Left forelimb (tissue), 1 donor: ENCODE data around the gene DENND6B.
"Not testable (repeated sequence)": the region's sequence is repeated elsewhere in the genome, so short reads cannot be mapped to it uniquely, and the experiment has no call there.

Experiments used
- DNase-seq: peaks from one replicate; pipeline ENCODE4 v3.0.0-alpha.2; 2018; ENCODE audit warnings: low spot score

The DENND6B gene

DNA sequence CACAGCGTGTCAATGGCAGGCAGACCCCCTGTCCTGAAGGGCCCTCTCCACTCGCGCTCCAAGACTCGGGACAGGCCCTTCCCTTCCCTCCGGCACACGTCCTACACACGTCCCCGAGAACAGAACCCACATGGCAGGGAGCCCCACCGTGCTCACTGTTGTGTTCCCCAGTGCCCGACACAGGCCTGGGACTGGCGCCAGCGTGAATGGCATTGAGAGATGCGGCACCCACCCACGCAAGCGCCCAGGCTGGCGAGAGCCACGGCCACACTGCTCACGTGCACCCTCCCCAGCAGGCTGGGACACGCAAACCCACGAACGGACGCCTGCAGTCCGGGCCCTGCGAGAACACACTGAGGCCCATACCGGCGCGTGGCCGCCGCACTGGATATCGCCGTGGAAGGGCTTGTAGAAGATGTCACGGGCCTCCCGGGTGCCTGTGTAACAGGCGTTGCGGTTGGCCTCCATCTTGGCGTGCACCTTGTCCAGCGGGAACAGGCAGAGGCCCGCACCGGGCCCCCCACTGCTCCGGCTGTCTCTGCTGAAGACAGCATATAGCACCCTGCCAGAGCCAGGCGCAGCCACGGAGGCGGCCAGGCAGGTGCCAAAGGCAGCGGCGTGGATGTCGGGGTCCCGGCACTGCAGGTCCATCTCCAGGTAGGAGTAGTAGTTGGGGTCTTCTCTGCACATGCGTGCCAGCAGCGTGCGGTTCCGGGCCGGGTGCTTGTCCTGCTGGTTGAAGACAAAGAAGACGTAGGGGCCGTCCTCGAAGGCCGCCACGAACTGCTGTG is 37.5 kb downstream of the DENND6B start:
- DNase-seq, result no peak

DNA sequence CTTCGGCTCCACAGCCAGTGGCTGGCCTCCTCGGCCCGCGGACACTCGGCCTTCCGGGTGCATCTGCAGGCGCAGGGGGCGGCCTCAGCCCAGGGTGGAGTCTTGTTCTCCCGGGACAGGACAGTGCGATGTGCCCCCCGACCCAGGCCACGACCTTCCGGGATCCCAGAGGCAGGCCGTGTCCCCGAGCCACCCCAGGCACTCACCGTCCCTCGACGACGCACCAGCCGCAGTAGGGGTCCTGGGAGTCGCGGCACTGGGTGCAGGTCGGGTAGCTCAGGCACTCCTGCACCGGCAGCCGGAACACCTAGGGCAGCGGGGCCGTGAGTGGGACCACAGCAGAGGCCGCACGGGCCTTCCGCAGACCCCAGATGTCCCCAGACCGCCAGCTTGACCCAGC is 39.1 kb downstream of the DENND6B start:
- no peak for DNase-seq

DNA sequence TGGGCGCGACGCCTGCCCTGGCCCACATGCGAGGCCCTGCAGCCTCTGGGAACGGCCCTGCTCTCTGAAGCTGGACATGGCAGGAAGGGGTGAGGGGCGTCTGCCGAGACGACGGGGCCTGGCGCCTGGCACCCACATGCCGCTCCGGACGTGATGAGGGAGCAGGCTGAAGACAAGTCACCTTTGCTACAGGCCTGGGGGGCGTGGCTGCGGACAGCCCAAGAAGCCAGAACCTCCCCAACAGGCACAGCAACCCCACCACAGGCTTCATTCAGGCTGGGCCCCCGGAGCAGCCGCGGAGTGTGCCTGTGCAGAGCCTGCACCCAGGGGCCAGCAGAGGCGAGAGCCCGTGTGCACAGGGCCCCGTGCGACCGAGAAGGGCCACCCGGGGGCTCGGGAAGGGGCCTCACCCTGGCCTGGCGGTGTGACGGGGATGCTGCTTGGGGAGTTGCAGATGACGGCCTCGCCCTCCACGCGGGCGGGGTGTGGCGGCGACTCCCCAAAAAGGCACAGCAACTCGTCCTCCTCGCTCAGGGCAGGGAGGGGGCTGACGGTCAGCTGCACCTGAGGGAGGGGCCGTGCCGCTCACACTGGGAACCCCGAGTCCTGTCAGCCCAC is 40.0 kb downstream of the DENND6B start:
- DNase-seq, result no peak

DNA sequence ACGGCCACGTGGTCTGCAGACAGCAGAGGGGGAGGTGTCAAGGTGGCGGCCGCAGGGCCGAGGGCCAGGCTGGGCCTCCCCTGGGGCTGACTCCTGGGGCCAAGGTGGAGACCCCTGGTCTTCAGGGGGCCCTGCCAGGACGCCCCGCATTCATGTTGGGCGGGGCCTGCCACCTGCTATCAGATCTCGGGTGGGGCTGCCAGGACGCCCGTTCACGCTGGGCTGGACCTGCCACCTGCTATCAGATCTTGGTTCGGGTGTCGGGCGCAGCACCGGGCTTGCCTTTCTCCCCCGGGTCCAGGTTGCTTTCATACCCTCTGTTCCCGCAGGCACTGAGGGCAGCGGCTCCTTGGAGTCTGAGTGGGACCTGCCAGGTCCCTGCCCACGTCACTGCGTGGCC is 40.5 kb downstream of the DENND6B start:
- no peak for DNase-seq

DNA sequence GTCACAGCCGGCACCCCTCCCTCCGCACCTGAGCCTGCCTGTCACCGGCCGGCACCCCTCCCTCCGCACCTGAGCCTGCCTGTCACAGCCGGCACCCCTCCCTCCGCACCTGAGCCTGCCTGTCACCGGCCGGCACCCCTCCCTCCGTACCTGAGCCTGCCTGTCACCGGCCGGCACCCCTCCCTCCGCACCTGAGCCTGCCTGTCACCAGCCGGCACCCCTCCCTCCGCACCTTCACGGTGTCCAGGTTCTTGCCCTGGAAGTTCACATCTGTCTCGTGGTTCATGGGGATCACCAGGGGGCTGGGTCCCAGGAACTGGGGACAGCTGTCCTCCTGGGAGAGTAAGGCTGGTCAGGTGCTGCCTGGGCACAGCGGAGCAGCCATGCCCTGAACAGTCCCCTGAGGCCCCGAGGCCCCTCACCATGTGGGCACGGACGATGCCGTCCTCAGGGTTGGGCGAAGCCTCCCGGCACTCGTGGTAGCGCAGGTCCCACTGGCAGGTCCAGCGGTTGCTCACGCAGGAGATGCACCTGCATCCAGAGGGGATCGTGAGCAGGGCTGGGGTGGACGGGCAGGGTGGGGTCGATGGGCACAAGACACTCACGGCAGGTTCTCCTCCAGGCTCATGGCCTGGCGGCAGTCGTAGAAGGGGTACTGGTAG is 41.1 kb downstream of the DENND6B start:
- no peak for DNase-seq

DNA sequence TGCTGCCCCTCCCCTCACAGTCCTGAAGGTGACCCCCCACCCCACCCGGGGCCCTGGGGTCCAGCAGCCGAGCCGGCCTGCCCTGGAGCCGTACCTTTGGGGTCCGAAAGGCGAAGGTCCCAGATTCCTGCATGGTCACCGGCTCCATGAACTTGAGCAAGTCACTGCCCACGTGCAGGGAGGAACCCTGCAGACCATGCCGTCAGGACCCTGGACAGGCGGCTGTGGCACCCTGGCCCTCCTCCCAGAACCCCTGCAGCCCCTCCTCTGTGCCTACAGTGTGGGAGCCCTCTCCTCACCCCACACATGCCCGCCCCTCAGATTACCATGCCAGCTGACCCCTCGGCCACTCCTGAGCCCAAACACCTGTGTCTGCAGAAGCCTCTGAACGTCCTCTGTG is 42.3 kb downstream of the DENND6B start:
- no peak for DNase-seq

DNA sequence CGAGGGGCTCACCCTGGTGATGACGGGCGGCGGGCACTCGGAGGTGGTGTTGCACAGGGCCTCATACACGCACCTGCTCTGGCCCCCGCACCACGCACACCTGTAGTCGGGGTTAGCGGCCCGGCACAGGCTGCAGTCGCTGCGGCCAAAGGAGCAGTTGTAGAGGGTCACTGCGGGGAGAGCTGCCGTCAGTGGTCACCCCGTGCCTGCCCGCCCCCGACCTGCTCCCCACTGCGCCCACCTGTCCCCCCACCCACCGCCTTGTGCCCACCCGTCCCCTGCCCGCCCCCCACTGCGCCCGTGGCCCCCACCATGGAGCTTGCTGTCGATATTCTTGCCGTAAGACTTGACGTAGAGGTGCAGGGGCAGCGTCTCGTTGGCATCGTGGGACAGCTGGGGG is 43.0 kb downstream of the DENND6B start:
- no peak for DNase-seq

DNA sequence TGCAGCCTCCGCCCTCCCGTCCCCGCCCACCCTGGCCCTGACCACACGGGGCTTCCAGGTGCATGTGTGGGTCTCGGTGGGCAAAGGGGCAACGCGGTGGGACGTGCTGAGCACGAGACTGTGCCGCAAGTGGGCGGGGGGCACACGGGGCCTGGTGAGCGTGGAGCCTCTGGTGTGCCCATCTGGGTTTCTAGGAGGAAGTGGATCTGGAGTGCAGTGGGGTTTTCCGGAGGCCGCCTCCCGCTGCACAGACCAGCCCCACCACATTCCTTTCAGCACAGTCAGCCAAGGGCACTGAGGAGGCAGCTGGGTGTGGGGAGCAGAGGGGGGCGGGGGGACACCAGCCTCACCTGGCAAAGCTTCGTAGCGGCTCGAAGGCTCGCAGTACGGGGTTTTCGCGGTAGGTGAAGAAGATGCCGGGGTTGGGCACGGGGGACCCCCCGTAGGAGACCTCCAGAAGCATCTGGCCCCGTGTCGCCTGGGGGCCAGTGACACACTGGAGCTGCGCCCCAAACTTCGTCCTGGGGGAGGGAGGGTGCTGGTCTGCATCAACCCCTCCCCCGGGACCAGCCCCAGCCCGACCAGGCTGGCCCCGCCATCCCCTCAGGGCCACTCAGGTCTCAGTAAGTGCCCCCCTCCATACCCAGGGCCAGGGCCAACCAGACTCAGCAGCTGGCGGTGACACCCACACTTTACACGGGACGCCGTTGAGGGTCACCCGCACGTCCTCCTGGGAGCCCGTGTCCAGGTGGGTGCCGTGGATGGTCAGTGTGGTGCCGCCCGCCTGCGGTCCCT is 44.3 kb downstream of the DENND6B start:
- DNase-seq, result no peak

DNA sequence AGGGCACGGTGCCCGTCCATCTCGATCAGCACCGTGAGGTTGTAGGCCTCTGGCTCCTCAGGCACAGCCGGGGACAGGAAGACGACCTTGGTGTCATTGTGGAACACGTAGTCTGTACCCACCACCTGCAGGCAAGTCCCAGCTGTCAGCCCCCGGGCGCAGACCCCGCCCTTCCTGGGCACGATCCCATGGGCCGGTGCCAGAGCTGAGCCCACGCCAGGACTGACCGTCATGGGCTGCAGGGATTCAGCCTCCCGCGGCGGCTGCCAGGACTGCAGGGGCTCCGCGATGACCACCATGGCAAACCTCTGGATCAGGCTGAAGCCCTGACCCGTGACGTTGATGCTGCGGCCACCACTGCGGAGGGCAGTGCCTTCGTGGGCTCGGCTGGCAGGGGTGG is 44.9 kb downstream of the DENND6B start:
- no peak for DNase-seq

DNA sequence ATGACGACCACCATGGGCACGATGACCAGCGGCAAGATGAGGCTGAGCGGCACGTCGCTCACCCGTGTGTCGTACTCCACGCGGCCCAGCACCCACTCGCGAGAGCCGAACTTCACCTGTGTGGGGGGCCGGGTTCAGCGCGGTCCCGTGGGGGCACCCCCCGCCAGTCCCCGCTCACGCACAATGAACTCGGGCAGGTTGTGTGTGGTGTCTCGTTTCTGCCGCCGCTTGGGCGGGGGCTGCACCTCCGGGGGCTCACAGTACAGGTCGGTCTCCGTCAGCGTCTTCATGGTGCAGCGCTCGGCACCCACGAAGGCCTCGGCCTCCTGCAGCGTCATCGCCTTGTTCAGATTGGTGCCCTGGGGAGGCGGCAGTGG is 45.4 kb downstream of the DENND6B start:
- no peak for DNase-seq

DNA sequence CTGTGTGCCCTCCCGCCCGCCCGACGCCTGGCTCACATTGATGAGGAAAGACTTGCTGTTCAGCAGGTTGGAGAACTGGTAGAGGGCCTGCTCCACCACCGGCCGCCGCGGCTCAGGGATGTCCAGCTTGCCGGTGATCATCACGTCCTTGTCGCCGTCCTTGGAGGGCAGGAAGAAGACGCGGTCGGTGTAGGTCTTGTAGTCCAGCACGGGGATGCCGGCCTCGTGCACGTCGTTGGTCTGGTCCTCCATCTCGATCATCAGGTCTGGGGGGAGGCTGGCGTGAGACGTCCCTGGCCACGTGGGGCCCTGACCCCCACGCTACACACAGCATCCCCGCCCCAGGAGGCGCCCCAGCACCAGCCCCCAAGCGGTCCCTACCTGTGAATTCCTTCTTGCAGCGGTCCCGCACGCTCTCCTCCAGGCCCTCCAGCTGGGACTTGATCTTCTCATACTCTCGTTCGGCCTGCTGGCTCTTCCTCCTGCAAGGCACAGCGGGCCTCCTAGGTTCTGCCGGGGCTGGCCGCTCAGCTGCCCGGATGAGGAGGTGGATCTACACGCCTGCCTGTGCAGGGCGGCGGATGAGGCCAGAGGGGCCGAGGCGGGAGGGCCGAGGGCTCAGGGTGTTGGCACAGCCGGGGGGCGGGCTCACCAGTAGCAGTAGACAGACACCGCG is 46.0 kb downstream of the DENND6B start:
- DNase-seq, result no peak

DNA sequence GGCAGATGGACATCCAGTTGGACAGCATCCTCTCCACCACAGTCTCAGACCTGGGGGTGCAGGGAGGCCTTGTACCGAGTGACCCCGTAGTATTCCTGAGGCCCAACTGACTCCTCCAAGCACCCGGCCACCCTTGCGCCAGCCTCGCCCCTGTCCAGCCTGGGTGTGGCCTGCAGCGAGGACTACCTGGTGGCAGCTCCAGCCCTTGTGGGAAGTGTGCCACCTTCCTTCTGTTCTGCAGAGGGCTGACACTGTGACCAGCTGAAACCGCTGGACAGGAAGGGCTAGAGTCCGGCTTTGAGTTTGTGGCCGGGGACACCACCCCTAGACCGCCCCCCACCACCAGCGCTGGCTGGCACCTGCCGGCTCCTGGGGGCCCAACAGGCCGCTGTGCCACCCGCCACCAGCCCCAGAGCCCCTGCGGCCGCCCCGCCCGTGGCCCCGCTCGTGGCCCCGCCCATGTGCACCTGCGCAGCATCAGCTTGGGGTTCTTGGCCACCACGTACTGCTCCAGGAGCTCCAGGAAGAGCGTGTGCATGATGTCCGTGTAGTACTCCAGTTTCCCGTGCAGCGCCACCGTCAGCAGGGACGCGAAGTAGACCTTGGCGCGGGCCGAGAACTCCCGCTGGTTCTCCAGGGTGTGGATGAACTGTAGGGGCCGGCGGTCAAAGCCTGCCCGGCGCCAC is 46.6 kb downstream of the DENND6B start:
- DNase-seq, result no peak

DNA sequence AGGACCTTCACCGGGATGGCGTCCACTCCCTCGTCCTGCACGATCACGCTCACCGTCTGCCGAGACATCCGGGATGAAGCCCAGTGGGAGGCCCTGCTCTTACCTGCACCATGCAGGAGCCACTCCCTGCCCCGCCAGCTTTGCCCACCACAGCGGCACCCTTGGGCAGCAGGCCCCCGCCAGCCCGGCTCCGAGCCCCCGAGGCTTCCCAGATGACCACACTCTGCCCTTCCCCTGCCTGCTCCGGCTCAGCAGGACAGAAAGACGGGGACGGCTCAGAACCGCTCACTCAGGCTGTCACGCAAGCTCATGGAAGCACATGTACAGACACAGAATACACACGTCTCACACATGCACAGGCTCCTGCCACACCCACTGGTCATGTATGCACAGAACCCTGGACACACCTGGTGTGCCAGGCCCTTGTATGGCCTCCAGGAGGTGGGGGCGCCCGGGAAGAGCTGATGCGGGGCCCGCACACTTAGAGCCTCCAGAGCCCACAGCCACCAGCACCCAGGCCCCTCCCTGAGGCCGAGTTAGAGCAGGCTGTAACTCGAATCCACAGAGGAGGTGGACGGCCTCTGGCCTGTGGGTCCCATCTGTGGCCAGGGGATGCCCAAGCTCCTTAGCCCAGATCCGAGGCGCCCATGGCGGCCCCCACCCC is 47.7 kb downstream of the DENND6B start:
- no peak for DNase-seq

DNA sequence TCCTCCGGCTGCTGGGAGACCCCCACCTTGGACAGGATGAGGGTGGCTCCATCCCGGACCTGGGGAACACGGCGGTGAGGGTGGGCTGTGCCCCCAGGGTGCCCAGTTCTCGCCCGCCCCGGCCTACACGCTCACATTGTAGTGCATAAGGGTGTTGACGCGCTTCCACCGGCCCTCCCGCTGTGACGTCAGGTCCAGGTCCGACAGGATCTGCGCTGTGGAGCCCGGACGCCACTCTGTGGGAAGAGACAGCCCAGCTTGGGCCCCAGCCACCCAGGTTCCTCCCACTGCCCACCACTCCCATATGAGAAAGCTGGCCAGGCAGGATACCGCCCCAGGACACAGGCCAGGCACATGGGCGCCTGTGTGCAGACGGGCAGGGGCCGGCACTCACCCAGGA is 48.4 kb downstream of the DENND6B start:
- DNase-seq, result no peak

DNA sequence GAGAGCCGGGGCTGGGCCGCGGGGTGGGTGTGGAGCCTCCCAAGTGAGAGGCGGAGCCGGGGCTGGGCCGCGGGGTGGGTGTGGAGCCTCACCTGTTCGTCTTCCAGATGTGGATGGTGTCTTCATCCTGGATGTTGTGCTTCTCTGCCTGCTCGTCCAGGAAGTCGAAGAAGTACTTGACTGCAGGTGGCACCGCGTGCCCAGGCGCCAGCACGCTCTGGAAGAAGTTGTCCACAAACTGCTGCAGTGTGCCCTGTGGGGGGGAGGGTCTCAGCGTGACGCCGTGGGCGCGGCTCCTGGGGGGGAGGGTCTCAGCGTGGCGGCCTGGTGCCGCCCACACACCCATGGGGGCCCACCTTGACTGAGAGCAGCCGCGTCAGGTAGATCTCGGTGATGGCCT is 49.1 kb downstream of the DENND6B start:
- no peak for DNase-seq

DNA sequence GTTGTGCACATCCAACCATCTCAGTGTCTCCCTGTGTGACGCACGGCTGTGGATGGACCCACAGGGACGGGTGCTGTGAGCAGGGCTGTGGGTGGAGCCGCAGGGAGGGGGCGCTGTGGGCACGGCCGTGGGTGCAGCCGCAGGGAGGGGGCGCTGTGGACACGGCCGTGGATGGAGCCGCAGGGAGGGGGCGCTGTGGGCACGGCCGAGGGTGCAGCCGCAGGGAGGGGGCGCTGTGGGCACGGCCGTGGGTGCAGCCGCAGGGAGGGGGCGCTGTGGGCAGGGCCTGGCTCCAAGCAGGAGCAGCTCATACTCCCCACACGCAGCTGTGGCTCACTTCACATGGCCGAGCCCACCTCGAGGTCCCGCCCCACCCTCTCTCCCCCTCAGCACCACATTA is 50.7 kb downstream of the DENND6B start:
- no peak for DNase-seq

DNA sequence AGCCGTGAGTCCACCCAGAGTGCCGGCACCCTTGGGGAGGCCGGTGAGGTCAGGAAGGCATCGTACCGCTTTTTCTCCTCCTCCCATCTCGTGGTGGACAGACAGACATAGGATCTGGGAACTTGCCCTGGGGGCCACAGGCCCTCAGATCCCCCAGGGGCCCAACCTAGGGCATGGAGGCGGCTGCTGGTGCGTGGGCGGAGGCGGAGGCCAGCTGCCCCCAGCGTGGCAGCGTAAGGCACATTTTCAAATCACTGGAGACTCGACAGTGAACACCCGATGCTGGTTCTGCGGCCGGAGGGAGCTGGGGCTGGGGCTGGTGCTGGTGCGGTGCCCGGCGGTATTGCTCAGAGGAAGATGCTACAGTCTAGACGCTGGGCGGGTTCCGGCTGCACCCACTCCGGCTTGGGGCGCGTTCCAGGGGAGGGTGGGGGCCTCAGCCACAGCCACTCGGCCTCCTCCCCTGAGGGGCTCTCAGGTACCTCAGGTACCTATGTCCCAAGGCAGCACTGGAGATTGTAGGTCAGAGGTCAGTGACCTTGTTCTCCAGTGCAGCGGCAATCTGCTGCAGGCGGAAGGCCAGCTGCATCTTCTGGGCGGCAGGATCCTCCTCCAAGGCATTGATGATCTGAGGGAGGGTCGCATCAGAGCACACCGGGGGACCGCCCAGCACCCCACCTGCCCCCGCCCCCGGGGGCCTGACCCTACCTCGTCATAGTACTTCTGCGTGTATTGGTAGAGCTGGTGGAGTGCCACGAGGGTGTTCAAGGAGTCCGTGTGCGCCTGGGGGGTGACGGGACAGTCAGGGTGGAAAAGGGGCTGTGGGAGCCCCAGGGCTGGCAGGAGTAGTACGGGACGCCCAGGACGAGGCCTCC is 51.4 kb downstream of the DENND6B start:
- no peak for DNase-seq

DNA sequence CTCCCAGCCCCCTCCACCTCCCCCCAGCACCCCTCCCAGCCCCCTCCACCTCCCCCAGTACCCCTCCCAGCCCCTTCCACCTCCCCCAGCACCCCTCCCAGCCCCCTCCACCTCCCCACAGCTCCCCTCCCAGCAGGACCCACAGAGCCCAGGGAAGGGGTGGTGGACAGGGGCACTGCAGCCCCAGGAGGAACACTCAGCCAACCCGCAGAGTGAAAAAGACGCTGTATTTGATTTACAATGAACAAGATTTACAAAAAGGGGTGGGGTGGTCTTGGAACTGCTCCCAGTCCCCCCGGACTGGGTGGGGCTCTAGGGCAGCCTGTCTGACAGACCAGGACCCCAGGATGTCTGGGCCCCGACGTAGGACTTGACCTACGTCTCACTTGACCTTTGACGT is 52.0 kb downstream of the DENND6B start:
- no peak for DNase-seq

DNA sequence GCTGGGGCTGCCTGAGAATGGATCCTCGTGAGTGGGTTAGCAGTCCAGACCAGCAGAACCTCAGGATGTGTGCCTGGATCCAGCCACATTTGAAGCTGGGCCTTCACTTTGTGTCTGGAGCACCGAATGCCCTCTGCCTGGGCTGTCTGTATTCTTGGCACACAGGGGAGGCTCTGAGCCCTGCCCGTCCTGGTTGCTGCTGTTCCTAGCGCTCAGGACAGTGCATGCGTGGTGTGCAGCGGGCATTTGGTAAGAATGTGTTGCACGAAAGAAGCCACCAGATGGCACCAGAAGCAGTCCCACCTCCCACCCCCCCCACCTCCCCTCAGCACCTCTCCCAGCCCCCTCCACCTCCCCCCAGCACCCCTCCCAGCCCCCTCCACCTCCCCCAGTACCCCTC is 52.5 kb downstream of the DENND6B start:
- no peak for DNase-seq

DNA sequence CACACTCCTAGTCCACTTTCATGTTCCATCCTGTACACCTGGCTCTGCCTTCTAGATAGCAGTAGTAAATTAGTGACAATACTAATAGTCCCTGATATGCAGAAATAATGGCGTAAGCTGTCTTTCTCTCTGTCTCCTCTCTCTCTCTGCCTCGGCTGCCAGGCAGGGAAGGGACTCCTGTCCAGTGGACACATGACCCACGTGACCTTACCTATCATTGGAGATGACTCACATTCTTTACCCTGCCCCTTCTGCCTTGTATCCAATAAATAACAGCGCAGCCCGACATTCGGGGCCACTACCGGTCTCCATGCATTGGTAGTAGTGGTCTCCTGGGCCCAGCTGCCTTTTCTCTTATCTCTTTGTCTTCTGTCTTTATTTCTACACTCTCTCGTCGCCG is 53.0 kb downstream of the DENND6B start:
- not testable (repeated sequence) for DNase-seq
